ENCODE data around the gene XPO6.
"Not testable (repeated sequence)": the region's sequence is repeated elsewhere in the genome, so short reads cannot be mapped to it uniquely, and the experiment has no call there.

The XPO6 gene

GRCh38 chr16:28211758-28212531 lies at the start of gene XPO6:
XPO6 (minus strand) TSS chr16:28211965; CDS start chr16:28211368, 597 bp downstream.
- DNase-seq, result peak; percentile 99

GRCh38 chr16:28260193-28260592 lies 48.4 kb upstream of the XPO6 start:
- DNase-seq, result no peak

GRCh38 chr16:28259781-28260150 lies 48.0 kb upstream of the XPO6 start:
- no peak for DNase-seq

- no peak for DNase-seq
These were observed 47.5 kb upstream of the XPO6 start for GRCh38 chr16:28259091-28259780.

- no peak for DNase-seq
These were observed 46.8 kb upstream of the XPO6 start for GRCh38 chr16:28258567-28258966.

GRCh38 chr16:28257256-28257655 lies 45.5 kb upstream of the XPO6 start:
- DNase-seq, result no peak

- no peak for DNase-seq
These were observed 44.1 kb upstream of the XPO6 start for GRCh38 chr16:28255838-28256237.

GRCh38 chr16:28254158-28254557 lies 42.4 kb upstream of the XPO6 start:
- no peak for DNase-seq

GRCh38 chr16:28250999-28251398 lies 39.2 kb upstream of the XPO6 start:
- DNase-seq, result no peak

GRCh38 chr16:28249483-28249882 lies 37.7 kb upstream of the XPO6 start:
- not testable (repeated sequence) for DNase-seq

GRCh38 chr16:28241924-28242323 lies 30.2 kb upstream of the XPO6 start:
- DNase-seq, result no peak

GRCh38 chr16:28237754-28238357 lies 26.1 kb upstream of the XPO6 start:
- DNase-seq, result no peak

- DNase-seq, result no peak
These were observed 20.0 kb upstream of the XPO6 start for GRCh38 chr16:28231763-28232162.

GRCh38 chr16:28223909-28224308 lies 12.1 kb upstream of the XPO6 start:
- not testable (repeated sequence) for DNase-seq

- DNase-seq, result not testable (repeated sequence)
These were observed 8.0 kb upstream of the XPO6 start for GRCh38 chr16:28219777-28220176.

- no peak for DNase-seq
These were observed 7.5 kb upstream of the XPO6 start for GRCh38 chr16:28219282-28219681.

- peak; percentile 44 to 64 for DNase-seq
These were observed 6.3 kb upstream of the XPO6 start for GRCh38 chr16:28218109-28218508.

GRCh38 chr16:28217326-28217725 lies 5.6 kb upstream of the XPO6 start:
- no peak for DNase-seq

GRCh38 chr16:28213396-28213795 lies 1.6 kb upstream of the XPO6 start:
- no peak for DNase-seq

GRCh38 chr16:28212532-28212873 lies 738 bp upstream of the XPO6 start:
- DNase-seq, result no peak

GRCh38 chr16:28210979-28211588 lies 681 bp downstream of the XPO6 start:
- peak; percentile 69 to 77 for DNase-seq

- DNase-seq, result no peak
These were observed 1.5 kb downstream of the XPO6 start for GRCh38 chr16:28210264-28210663.

- DNase-seq, result no peak
These were observed 2.9 kb downstream of the XPO6 start for GRCh38 chr16:28208824-28209223.

GRCh38 chr16:28208131-28208530 lies 3.6 kb downstream of the XPO6 start:
- no peak for DNase-seq
